ENCODE data around the gene CTNNA3. TPM values are rescaled to one million over a fixed set of nuclear protein-coding genes. Genes with fewer than 3 reads are reported as not detected.
"Not testable (repeated sequence)": the region's sequence is repeated elsewhere in the genome, so short reads cannot be mapped to it uniquely, and the experiment has no call there.

Gene CTNNA3
- total RNA-seq, 2 experiments from 2014 or later, result not detected

DNA sequence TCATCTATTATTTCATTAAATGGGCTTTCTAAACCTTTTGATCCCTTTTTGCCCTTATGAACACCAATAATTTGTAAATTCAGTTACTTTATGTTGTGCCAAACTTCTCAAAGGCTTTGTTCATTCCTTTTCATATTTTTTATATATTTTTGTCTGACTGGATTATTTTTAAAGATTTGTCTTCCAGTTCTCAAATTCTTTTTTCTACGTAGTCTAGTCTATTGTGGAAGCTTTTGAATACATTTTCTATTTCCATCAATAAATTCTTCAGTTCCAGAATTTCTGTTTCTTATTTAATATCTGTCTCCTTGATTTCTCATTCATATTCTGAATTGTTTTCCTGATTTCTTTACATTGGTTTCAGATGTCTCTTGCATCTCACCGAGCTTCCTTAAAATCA lies 108.2 kb downstream of the CTNNA3 start:
- Mint-ChIP-seq H3K27ac (no peak overlapping the region), H3K9me3 (peaks cover 33% of the 10 kb centered on the region), H3K4me3 (no peak overlapping the region), H3K4me1 (ENCODE audit: low read depth) (no peaks in the 10 kb centered on the region), H3K36me3 (ENCODE audit: low read depth) (peaks cover 10% of the 10 kb centered on the region), H3K27me3 (ENCODE audit: low read depth) (no peaks in the 10 kb centered on the region)
- CTCF ChIA-PET, result no interaction called here
- DNase-seq, result no peak
- intact Hi-C loops (cut with micrococcal nuclease), result no loop called here

DNA sequence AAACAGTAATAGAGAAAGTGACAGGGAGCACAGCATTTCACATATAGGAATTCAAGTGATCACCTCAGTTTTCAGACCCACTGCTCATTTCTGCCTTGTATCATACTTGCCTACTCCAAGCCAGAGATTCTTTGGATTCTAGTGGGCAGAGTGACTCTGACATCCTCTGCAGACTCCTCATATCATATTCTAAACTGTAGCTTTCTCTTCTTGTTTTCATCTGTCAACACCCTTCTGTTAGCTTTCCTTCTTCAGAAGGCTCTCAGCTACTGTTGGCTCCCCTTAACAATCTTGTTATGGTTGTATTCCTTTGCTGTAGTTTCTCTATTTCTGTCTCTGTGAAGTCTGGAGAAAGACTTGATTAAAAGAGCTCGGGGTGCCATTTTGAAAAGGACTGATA lies 120.5 kb downstream of the CTNNA3 start:
- H3K9me3 Mint-ChIP-seq, result no peaks in the 10 kb centered on the region

GRCh38 chr10:67573484-67573883 lies 122.5 kb downstream of the CTNNA3 start:
- no peaks in the 10 kb centered on the region for H3K9me3 Mint-ChIP-seq
- CTCF ChIA-PET, result no interaction called here
- H3K4me1 Mint-ChIP-seq (ENCODE audit: low read depth), result no peaks in the 10 kb centered on the region
- intact Hi-C loops (cut with micrococcal nuclease), result no loop called here
- no peak overlapping the region for H3K4me3 Mint-ChIP-seq
- DNase-seq, result no peak
- no peaks in the 10 kb centered on the region for H3K36me3 Mint-ChIP-seq (ENCODE audit: low read depth)
- H3K27ac Mint-ChIP-seq, result no peak overlapping the region
- no peaks in the 10 kb centered on the region for H3K27me3 Mint-ChIP-seq (ENCODE audit: low read depth)

More for the DNA sequence above, 120.5 kb downstream of the CTNNA3 start:
- H3K4me1 Mint-ChIP-seq (ENCODE audit: low read depth), result no peaks in the 10 kb centered on the region
- no peaks in the 10 kb centered on the region for H3K27me3 Mint-ChIP-seq (ENCODE audit: low read depth)
- H3K36me3 Mint-ChIP-seq (ENCODE audit: low read depth), result no peaks in the 10 kb centered on the region
- CTCF ChIA-PET, result interaction anchor here (1.1 kb wide), 1 partner anchor 37 kb away, joined by 3 read pairs; no protein-coding TSS in a partner anchor
- H3K27ac Mint-ChIP-seq, result no peak overlapping the region
- DNase-seq, result no peak
- H3K4me3 Mint-ChIP-seq, result no peak overlapping the region
- intact Hi-C loops (cut with micrococcal nuclease), result no loop called here

DNA sequence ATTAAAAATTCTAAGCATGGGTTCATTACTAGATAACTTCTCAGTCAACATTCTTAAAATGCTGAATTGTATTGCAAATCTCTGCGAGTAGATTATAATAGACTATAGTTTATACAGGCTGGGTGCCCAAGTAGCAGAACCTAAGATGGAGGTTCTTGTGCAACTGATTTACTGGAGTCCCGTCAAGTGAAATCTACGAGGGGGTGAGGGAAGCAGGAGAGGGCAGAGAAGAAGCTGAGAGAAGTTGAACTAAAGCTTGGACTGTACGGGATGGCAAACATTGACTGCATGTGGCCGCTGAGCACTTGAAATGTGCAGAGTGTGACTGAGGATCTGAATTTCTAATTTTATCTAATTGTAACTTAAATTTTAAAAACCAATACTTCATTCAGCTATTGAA lies 124.5 kb downstream of the CTNNA3 start:
- no peaks in the 10 kb centered on the region for H3K36me3 Mint-ChIP-seq (ENCODE audit: low read depth)
- no peaks in the 10 kb centered on the region for H3K27me3 Mint-ChIP-seq (ENCODE audit: low read depth)
- H3K4me1 Mint-ChIP-seq (ENCODE audit: low read depth), result no peaks in the 10 kb centered on the region
- H3K27ac Mint-ChIP-seq, result no peak overlapping the region
- H3K4me3 Mint-ChIP-seq, result no peak overlapping the region
- no peaks in the 10 kb centered on the region for H3K9me3 Mint-ChIP-seq
- CTCF ChIA-PET, result no interaction called here
- intact Hi-C loops (cut with micrococcal nuclease), result no loop called here
- no peak for DNase-seq

DNA sequence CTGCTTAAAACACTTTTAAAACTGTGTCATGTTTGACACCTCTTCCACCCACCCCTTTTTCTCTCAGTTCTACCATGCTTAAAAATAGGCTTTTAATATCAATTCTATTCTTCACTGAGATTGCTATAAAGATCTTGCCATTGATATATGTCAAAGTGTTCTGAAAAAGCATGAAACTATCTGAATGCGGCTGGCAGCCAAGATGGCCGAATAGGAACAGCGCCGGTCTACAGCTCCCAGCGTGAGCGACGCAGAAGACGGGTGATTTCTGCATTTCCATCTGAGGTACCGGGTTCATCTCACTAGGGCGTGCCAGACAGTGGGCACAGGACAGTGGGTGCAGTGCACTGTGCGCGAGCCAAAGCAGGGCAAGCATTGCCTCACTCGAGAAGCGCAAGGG lies 137.7 kb downstream of the CTNNA3 start:
- CTCF ChIA-PET; H3K4me3 Mint-ChIP-seq; H3K27ac Mint-ChIP-seq; DNase-seq; H3K9me3 Mint-ChIP-seq; H3K4me1 Mint-ChIP-seq (ENCODE audit: low read depth); intact Hi-C loops (cut with micrococcal nuclease); H3K36me3 Mint-ChIP-seq (ENCODE audit: low read depth); H3K27me3 Mint-ChIP-seq (ENCODE audit: low read depth): not testable (repeated sequence)

DNA sequence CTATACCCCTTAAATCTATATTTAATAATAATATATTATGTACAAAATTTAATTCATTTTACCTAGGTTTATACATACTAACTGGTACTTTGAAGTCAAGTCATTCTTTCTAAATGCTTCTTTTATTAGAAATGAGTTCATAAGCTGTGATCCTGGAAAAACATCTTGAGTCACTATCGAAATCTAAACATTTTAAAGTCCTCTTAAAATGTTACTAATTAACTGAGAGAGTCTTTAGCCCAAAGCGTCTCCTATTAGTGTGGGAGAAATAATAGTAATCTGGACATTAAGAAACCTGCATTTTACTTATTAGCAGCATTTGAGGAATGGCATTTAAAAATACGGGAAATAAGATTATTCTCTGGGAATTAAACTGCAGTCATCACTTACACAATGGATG lies 142.7 kb downstream of the CTNNA3 start:
- H3K4me3 Mint-ChIP-seq, result no peak overlapping the region
- H3K9me3 Mint-ChIP-seq, result no peaks in the 10 kb centered on the region
- no peak for DNase-seq
- peaks cover 5% of the 10 kb centered on the region for H3K27me3 Mint-ChIP-seq (ENCODE audit: low read depth)
- H3K4me1 Mint-ChIP-seq (ENCODE audit: low read depth), result no peaks in the 10 kb centered on the region
- CTCF ChIA-PET, result no interaction called here
- no peak overlapping the region for H3K27ac Mint-ChIP-seq
- intact Hi-C loops (cut with micrococcal nuclease), result no loop called here
- H3K36me3 Mint-ChIP-seq (ENCODE audit: low read depth), result no peaks in the 10 kb centered on the region

DNA sequence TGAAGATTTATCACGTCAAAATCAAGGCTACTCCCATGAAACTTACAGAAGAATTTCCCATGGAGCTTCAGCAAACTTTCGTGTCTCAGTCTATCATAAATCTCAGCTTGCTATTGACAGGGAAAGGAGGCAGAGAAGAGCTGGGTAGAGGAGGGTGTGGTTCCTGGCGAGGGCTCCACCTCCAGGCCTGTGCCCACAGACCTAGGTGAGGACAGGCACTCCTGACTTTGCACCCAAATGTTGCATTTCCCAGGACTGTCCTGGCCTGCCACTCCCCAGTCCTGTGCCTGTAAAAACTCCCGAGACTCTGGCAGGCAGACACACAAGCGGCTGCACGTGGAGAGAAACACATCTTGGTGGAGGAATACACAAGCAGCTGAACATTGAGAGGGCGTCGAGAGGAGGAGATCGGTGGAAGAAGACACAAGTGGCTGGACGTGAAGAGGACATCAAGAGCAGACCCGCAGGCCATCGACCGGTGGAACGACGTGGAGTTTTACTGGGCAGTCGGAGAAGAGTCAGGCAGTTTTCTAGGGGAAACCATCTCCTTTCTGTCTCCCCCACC lies 145.1 kb downstream of the CTNNA3 start:
- H3K4me3 Mint-ChIP-seq, result no peak overlapping the region
- DNase-seq, result no peak
- intact Hi-C loops (cut with micrococcal nuclease), result no loop called here
- H3K36me3 Mint-ChIP-seq (ENCODE audit: low read depth), result no peaks in the 10 kb centered on the region
- no peak overlapping the region for H3K27ac Mint-ChIP-seq
- no peaks in the 10 kb centered on the region for H3K9me3 Mint-ChIP-seq
- CTCF ChIA-PET, result no interaction called here
- H3K4me1 Mint-ChIP-seq (ENCODE audit: low read depth), result no peaks in the 10 kb centered on the region
- H3K27me3 Mint-ChIP-seq (ENCODE audit: low read depth), result peaks cover 3% of the 10 kb centered on the region

- Mint-ChIP-seq H3K27ac (no peak overlapping the region), H3K4me3 (no peak overlapping the region), H3K4me1 (ENCODE audit: low read depth) (no peaks in the 10 kb centered on the region), H3K36me3 (ENCODE audit: low read depth) (no peaks in the 10 kb centered on the region), H3K9me3 (no peaks in the 10 kb centered on the region), H3K27me3 (ENCODE audit: low read depth) (peaks cover 3% of the 10 kb centered on the region)
- DNase-seq, result no peak
- intact Hi-C loops (cut with micrococcal nuclease), result no loop called here
- CTCF ChIA-PET, result no interaction called here
These were observed 145.9 kb downstream of the CTNNA3 start for GRCh38 chr10:67550046-67550445.

- intact Hi-C loops (cut with micrococcal nuclease), result no loop called here
- CTCF ChIA-PET, result no interaction called here
- Mint-ChIP-seq H3K9me3 (no peaks in the 10 kb centered on the region), H3K36me3 (ENCODE audit: low read depth) (no peaks in the 10 kb centered on the region), H3K4me3 (no peak overlapping the region), H3K27me3 (ENCODE audit: low read depth) (peaks cover 3% of the 10 kb centered on the region), H3K4me1 (ENCODE audit: low read depth) (no peaks in the 10 kb centered on the region), H3K27ac (no peak overlapping the region)
- no peak for DNase-seq
These were observed 146.6 kb downstream of the CTNNA3 start for GRCh38 chr10:67549390-67549789.

GRCh38 chr10:67541411-67541810 lies 154.6 kb downstream of the CTNNA3 start:
- CTCF ChIA-PET, result no interaction called here
- no peak for DNase-seq
- intact Hi-C loops (cut with micrococcal nuclease), result no loop called here
- no peaks in the 10 kb centered on the region for H3K36me3 Mint-ChIP-seq (ENCODE audit: low read depth)
- H3K27ac Mint-ChIP-seq, result no peak overlapping the region
- no peak overlapping the region for H3K4me3 Mint-ChIP-seq
- no peaks in the 10 kb centered on the region for H3K9me3 Mint-ChIP-seq
- peaks cover 9% of the 10 kb centered on the region for H3K4me1 Mint-ChIP-seq (ENCODE audit: low read depth)
- no peaks in the 10 kb centered on the region for H3K27me3 Mint-ChIP-seq (ENCODE audit: low read depth)

DNA sequence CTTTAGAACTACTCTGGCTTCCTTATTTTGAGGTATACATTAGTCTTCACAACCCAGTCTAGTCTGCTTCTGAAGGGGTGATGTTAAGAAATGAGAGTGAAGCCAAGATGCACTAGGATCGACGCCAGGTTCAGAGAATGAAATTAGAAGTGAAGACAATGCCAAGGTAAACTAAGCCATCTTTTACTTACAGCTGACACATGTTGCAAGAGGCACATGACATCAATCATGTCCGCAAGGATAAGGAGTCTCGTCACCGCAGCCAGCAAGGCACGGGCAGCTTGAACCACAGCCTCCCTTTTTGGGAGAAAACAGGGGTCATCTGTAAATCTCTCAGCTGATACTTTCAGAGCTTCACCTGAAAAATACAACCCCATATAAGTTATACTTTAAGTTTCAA lies 156.7 kb downstream of the CTNNA3 start:
- Mint-ChIP-seq H3K27me3 (ENCODE audit: low read depth) (peaks cover 10% of the 10 kb centered on the region), H3K9me3 (no peaks in the 10 kb centered on the region), H3K4me1 (ENCODE audit: low read depth) (peaks cover 12% of the 10 kb centered on the region), H3K4me3 (no peak overlapping the region), H3K27ac (no peak overlapping the region), H3K36me3 (ENCODE audit: low read depth) (no peaks in the 10 kb centered on the region)
- DNase-seq, result no peak
- intact Hi-C loops (cut with micrococcal nuclease), result no loop called here
- CTCF ChIA-PET, result no interaction called here

DNA sequence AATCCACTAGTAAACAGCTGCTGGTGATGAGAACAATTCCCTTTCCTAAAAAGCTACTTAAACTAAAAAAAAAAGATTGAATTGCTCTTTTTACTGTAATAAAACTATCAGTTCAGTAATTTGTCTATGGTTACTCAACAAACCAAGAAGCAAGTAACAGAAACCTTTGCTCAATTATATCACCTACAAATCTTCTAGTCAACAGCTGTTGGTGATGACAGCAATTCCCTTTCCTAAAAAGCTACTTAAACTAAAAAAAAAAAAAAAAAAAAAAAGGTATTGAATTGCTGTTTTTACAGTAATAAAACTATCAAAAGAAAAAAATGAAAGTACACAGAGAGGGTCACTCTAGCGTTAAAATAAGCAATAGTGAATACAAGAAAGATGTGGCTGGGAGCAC lies 158.1 kb downstream of the CTNNA3 start:
- CTCF ChIA-PET, result no interaction called here
- intact Hi-C loops (cut with micrococcal nuclease), result no loop called here
- Mint-ChIP-seq H3K4me1 (ENCODE audit: low read depth) (peaks cover 12% of the 10 kb centered on the region), H3K27me3 (ENCODE audit: low read depth) (peaks cover 10% of the 10 kb centered on the region), H3K27ac (no peak overlapping the region), H3K4me3 (no peak overlapping the region), H3K36me3 (ENCODE audit: low read depth) (no peaks in the 10 kb centered on the region), H3K9me3 (no peaks in the 10 kb centered on the region)
- no peak for DNase-seq

GRCh38 chr10:67533376-67533775 lies 162.6 kb downstream of the CTNNA3 start:
- Mint-ChIP-seq H3K27ac (no peak overlapping the region), H3K27me3 (ENCODE audit: low read depth) (peaks cover 10% of the 10 kb centered on the region), H3K9me3 (no peaks in the 10 kb centered on the region), H3K4me3 (no peak overlapping the region), H3K36me3 (ENCODE audit: low read depth) (peaks cover 2% of the 10 kb centered on the region), H3K4me1 (ENCODE audit: low read depth) (peaks cover 12% of the 10 kb centered on the region)
- intact Hi-C loops (cut with micrococcal nuclease), result no loop called here
- no peak for DNase-seq
- CTCF ChIA-PET, result no interaction called here

GRCh38 chr10:67530990-67531389 lies 165.0 kb downstream of the CTNNA3 start:
- H3K36me3 Mint-ChIP-seq (ENCODE audit: low read depth); H3K4me1 Mint-ChIP-seq (ENCODE audit: low read depth); intact Hi-C loops (cut with micrococcal nuclease); H3K9me3 Mint-ChIP-seq; H3K27ac Mint-ChIP-seq; H3K4me3 Mint-ChIP-seq; DNase-seq: not testable (repeated sequence)
- peaks cover 13% of the 10 kb centered on the region for H3K27me3 Mint-ChIP-seq (ENCODE audit: low read depth)
- CTCF ChIA-PET, result interaction anchor here (1.1 kb wide), 1 partner anchor 10 kb away, joined by 3 read pairs; no protein-coding TSS in a partner anchor

Measured in activated naive CD4-positive, alpha-beta T cell treated with anti-CD3 and anti-CD28 coated beads for 36 hours (primary cell).